Smooth muscle cell (in vitro differentiated cells): ENCODE data around the gene CXCL3. TPM values are rescaled to one million over a fixed set of nuclear protein-coding genes. Genes with fewer than 3 reads are reported as not detected.
A peak's percentile ranks its signal among the peaks of the same experiment; 100 is the strongest.

Experiments
- DNase-seq: peaks from one replicate; lab custom pipeline; 2025; ENCODE audit not compliant: unreplicated experiment; lab: John Stamatoyannopoulos, UW
- H2AFZ ChIP-seq: fragments of 200-600 bp; sonication (generic); 2 replicates; pipeline ENCODE4 v1.6.0; 2016; ENCODE audit warnings: antibody characterized with exemption, low read depth, mild to moderate bottlenecking
- H3F3A ChIP-seq: fragments of 200-600 bp; sonication (generic); 2 replicates; pipeline ENCODE4 v1.6.0; 2017; ENCODE audit warnings: antibody characterized with exemption, low read depth
- H3K27ac ChIP-seq: fragments of 200-600 bp; sonication (generic); 2 replicates; pipeline ENCODE4 v1.5.1; 2016; ENCODE audit warnings: low read depth, mild to moderate bottlenecking
- H3K27me3 ChIP-seq: fragments of 200-600 bp; sonication (generic); 2 replicates; pipeline ENCODE4 v1.6.1; 2016; ENCODE audit warnings: low read depth, mild to moderate bottlenecking
- H3K36me3 ChIP-seq: fragments of 200-600 bp; sonication (generic); 2 replicates; pipeline ENCODE4 v1.5.1; 2016; ENCODE audit warnings: low read depth
- H3K4me1 ChIP-seq: fragments of 200-600 bp; sonication (generic); 2 replicates; pipeline ENCODE4 v1.5.1; 2016; ENCODE audit warnings: low read depth
- H3K4me2 ChIP-seq: fragments of 200-600 bp; sonication (generic); 2 replicates; pipeline ENCODE4 v1.6.0; 2016; ENCODE audit warnings: mild to moderate bottlenecking
- H3K4me3 ChIP-seq: fragments of 200-600 bp; sonication (generic); 2 replicates; pipeline ENCODE4 v1.5.1; 2016; ENCODE audit warnings: mild to moderate bottlenecking
- H3K79me2 ChIP-seq: fragments of 200-600 bp; sonication (generic); 2 replicates; pipeline ENCODE4 v1.6.0; 2016; ENCODE audit warnings: low read depth, mild to moderate bottlenecking
- H3K9ac ChIP-seq: fragments of 200-600 bp; sonication (generic); 2 replicates; pipeline ENCODE4 v1.6.0; 2016; ENCODE audit warnings: low read depth
- H3K9me3 ChIP-seq: fragments of 200-600 bp; sonication (generic); replicated peaks from 2 replicates; pipeline ENCODE4 v1.5.1; 2016; ENCODE audit warnings: low read depth
- H4K20me1 ChIP-seq: fragments of 200-600 bp; sonication (generic); 2 replicates; pipeline ENCODE4 v1.6.0; 2016; ENCODE audit warnings: low read depth
- WGBS: methylation state at CpG from one replicate; pipeline ENCODE4 v1.1.7; 2016; ENCODE audit warnings: low lambda C conversion rate; 5-methylcytosine and 5-hydroxymethylcytosine counted together
- polyA plus RNA-seq: library from polyadenylated mRNA; unstranded; fragments of >200 nt; fragmentation: Nextera tagmentation; extraction: Ambion mirVana; gene quantifications from 2 replicates; pipeline ENCODE4 v1.2.1, GENCODE V29; 2016
- total RNA-seq: library from RNA; depleted of rRNA; stranded (reverse); fragments of >200 nt; gene quantifications from 2 replicates; pipeline ENCODE4 v1.2.3, GENCODE V29; 2014
- TF ChIP-seq, protein P1 (sequence below): fragments of 200-600 bp; sonication (generic); IDR thresholded peaks from 2 replicates; pipeline ENCODE4 v1.5.1; 2017; ENCODE audit warnings: borderline replicate concordance, mild to moderate bottlenecking, antibody characterized with exemption; ENCODE audit not compliant: insufficient read depth, poor library complexity, severe bottlenecking

CXCL3 gene
- total and polyA plus RNA-seq, 2 experiments from 2014 or later, result 1.6 to 5.6 TPM

DNA sequence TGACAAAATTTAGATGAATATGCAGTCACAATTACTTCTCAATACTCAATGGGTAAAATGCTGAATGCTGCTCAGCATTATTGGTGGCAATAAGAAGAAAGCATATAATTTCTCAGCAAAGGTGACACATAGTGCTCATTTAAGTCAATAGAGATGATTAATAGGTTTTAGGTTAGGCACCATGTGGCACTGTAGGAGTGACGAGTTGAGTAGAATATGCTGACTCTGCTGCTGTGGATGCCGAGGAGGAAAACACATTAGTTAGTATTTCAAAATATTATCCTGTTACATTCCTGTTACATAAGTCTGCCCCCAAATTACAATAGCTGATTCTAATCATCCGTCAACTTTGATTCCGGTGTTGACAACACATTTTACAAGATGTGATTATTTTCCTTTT, 26.4 kb downstream of the CXCL3 start:
- H3K9ac ChIP-seq, result no peak overlapping the region
- no peak overlapping the region for H2AFZ ChIP-seq
- H3K27ac ChIP-seq, result no peak overlapping the region
- H3K36me3 ChIP-seq, result no peaks in the 10 kb centered on the region
- no peaks in the 10 kb centered on the region for H4K20me1 ChIP-seq
- no peaks in the 10 kb centered on the region for H3K27me3 ChIP-seq
- WGBS, result 80% methylated on average over 4 of the region's 4 CpGs
- no peaks in the 10 kb centered on the region for H3K4me1 ChIP-seq
- H3F3A ChIP-seq, result no peaks in the 10 kb centered on the region
- no peaks in the 10 kb centered on the region for H3K79me2 ChIP-seq
- no peaks in the 10 kb centered on the region for H3K9me3 ChIP-seq
- TF ChIP-seq, protein P1, sequence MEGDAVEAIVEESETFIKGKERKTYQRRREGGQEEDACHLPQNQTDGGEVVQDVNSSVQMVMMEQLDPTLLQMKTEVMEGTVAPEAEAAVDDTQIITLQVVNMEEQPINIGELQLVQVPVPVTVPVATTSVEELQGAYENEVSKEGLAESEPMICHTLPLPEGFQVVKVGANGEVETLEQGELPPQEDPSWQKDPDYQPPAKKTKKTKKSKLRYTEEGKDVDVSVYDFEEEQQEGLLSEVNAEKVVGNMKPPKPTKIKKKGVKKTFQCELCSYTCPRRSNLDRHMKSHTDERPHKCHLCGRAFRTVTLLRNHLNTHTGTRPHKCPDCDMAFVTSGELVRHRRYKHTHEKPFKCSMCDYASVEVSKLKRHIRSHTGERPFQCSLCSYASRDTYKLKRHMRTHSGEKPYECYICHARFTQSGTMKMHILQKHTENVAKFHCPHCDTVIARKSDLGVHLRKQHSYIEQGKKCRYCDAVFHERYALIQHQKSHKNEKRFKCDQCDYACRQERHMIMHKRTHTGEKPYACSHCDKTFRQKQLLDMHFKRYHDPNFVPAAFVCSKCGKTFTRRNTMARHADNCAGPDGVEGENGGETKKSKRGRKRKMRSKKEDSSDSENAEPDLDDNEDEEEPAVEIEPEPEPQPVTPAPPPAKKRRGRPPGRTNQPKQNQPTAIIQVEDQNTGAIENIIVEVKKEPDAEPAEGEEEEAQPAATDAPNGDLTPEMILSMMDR, result no peak
- no peak overlapping the region for H3K4me3 ChIP-seq
- no peak overlapping the region for H3K4me2 ChIP-seq
- no peak for DNase-seq

GRCh38 chr4:74009307-74009706, 29.2 kb downstream of the CXCL3 start:
- no peaks in the 10 kb centered on the region for H3K4me1 ChIP-seq
- no peaks in the 10 kb centered on the region for H4K20me1 ChIP-seq
- H3K27me3 ChIP-seq, result no peaks in the 10 kb centered on the region
- H3K4me2 ChIP-seq, result no peak overlapping the region
- TF ChIP-seq, protein P1, result no peak
- DNase-seq, result no peak
- no peaks in the 10 kb centered on the region for H3K79me2 ChIP-seq
- no peak overlapping the region for H3K27ac ChIP-seq
- no peaks in the 10 kb centered on the region for H3F3A ChIP-seq
- no peak overlapping the region for H3K9ac ChIP-seq
- H3K36me3 ChIP-seq, result no peaks in the 10 kb centered on the region
- H3K4me3 ChIP-seq, result no peak overlapping the region
- no peaks in the 10 kb centered on the region for H3K9me3 ChIP-seq
- no peak overlapping the region for H2AFZ ChIP-seq
- 93% methylated on average over 3 of the region's 3 CpGs for WGBS

- Histone ChIP-seq H3K9me3 (no peaks in the 10 kb centered on the region), H3K9ac (no peak overlapping the region), H3K27me3 (no peaks in the 10 kb centered on the region), H3K4me3 (no peak overlapping the region), H2AFZ (no peak overlapping the region), H3K4me1 (no peaks in the 10 kb centered on the region), H3K4me2 (no peak overlapping the region), H3K27ac (peak overlapping the region; percentile 37), H4K20me1 (no peaks in the 10 kb centered on the region), H3K36me3 (no peaks in the 10 kb centered on the region), H3K79me2 (no peaks in the 10 kb centered on the region), H3F3A (no peaks in the 10 kb centered on the region)
- 93% methylated on average over 2 of the region's 2 CpGs for WGBS
- DNase-seq, result no peak
- TF ChIP-seq, protein P1, result no peak
These were observed 32.4 kb downstream of the CXCL3 start for GRCh38 chr4:74006009-74006476.

DNA sequence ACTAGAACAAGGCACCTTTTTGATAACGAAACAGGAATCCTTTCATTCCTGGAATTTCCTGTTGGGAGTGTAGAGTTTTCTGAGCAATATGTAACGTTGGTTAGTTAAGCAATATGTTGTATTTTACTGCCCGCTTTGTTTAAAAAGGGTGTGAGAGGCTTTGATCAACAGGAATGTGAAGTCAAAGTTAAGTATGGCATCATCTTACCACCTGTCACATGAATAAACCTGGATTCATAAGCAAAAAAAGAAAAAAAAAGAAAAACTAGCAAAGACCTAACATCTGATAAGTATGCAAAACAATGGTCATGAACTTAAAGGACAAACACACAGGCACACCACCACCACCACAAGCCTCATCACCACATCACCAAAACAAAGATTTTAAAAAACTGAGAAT, 33.0 kb downstream of the CXCL3 start:
- H3K4me2 ChIP-seq, result no peak overlapping the region
- H3K4me3 ChIP-seq, result no peak overlapping the region
- no peak for DNase-seq
- H3F3A ChIP-seq, result no peaks in the 10 kb centered on the region
- no peaks in the 10 kb centered on the region for H3K9me3 ChIP-seq
- 59% methylated on average over 3 of the region's 3 CpGs for WGBS
- TF ChIP-seq, protein P1, result no peak
- no peak overlapping the region for H3K9ac ChIP-seq
- H2AFZ ChIP-seq, result no peak overlapping the region
- no peaks in the 10 kb centered on the region for H3K79me2 ChIP-seq
- H3K27me3 ChIP-seq, result no peaks in the 10 kb centered on the region
- no peak overlapping the region for H3K27ac ChIP-seq
- H3K36me3 ChIP-seq, result no peaks in the 10 kb centered on the region
- no peaks in the 10 kb centered on the region for H4K20me1 ChIP-seq
- H3K4me1 ChIP-seq, result no peaks in the 10 kb centered on the region
